HepG2 (cell line): ENCODE data around the gene PPP1R14D. TPM values are rescaled to one million over a fixed set of nuclear protein-coding genes. Genes with fewer than 3 reads are reported as not detected.

Source experiments
- ATAC-seq: fragments of 200-7000 bp; cut with Tn5 transposase; 3 replicates; pipeline ENCODE4 v1.9.1; 2020; ENCODE audit warnings: mild to moderate bottlenecking, moderate library complexity
- BruUV-seq: library from RNA; stranded (reverse); fragments of 400-500 nt; replicated peaks from 2 replicates; lab custom pipeline; 2021; lab: Mats Ljungman, UMichigan
- CTCF ChIA-PET: fragments of 300-600 bp; formaldehyde crosslinking; extraction: SDS; loops from one replicate; lab custom pipeline; 2021; ENCODE audit warnings: low total read pairs, inconsistent platforms, low intra/inter-chr PET ratio; lab: Yijun Ruan, JAX
- POLR2A ChIA-PET: fragments of 350-600 bp; sonication (Branson Sonifier 250); formaldehyde crosslinking; loops from one replicate; lab custom pipeline; 2020; ENCODE audit warnings: antibody characterized with exemption, inconsistent platforms; lab: Yijun Ruan, JAX
- DNase-seq: peaks from one replicate; pipeline ENCODE4 v3.0.0-alpha.2; 2015; ENCODE audit warnings: low spot score
- FAIRE-seq: peaks from 3 replicates; lab custom pipeline; 2011; peaks lifted over from hg19 to GRCh38; lab: Jason Lieb, UNC
- H2AFZ ChIP-seq: one replicate; pipeline ENCODE4 v1.6.1; 2011; ENCODE audit warnings: low read length, inconsistent platforms
- H3K27ac ChIP-seq: fragments of 300-600 bp; 3 replicates; pipeline ENCODE4 v1.8.0; 2011; ENCODE audit warnings: mixed run types, mild to moderate bottlenecking, mixed read lengths, low read length, inconsistent platforms; ENCODE audit not compliant: insufficient read depth; ENCODE audit errors: extremely low read length
- H3K27me3 ChIP-seq, 2 experiments: fragments of 200-600 bp in 1 of 2; 2 replicates in 1 of 2; 3 replicates in 1 of 2; pipeline versions ENCODE4 v1.6.0 to v1.8.0; 2011; ENCODE audit warnings: low read length in 2 of 2, mild to moderate bottlenecking in 2 of 2, moderate library complexity in 2 of 2, inconsistent platforms in 1 of 2; ENCODE audit not compliant: insufficient read depth in 2 of 2, control insufficient read depth in 1 of 2
- H3K36me3 ChIP-seq, 2 experiments: fragments of 200-600 bp in 1 of 2; replicated peaks in 1 of 2; 2 replicates in 1 of 2; 3 replicates in 1 of 2; pipeline versions ENCODE4 v1.5.1 to v1.8.0; 2011; ENCODE audit warnings: low read length in 2 of 2, inconsistent platforms in 1 of 2; ENCODE audit not compliant: insufficient read depth in 2 of 2, control insufficient read depth in 1 of 2
- H3K4me1 ChIP-seq: 2 replicates; pipeline ENCODE4 v1.5.1; 2012; ENCODE audit warnings: low read length, inconsistent platforms; ENCODE audit not compliant: insufficient read depth
- H3K4me2 ChIP-seq: 2 replicates; pipeline ENCODE4 v1.6.0; 2011; ENCODE audit warnings: low read depth, low read length, inconsistent platforms
- H3K4me3 ChIP-seq, 3 experiments: fragments of 200-600 bp in 1 of 3; sonication (generic), shearing (Covaris generic) in 1 of 3; replicated peaks in 1 of 3; 2 replicates each; pipeline ENCODE4 v1.5.1; 2011 to 2016; ENCODE audit warnings: low read length in 3 of 3, inconsistent platforms in 2 of 3, low read depth in 2 of 3, mild to moderate bottlenecking in 2 of 3, control low read depth in 1 of 3, mixed read lengths in 1 of 3; ENCODE audit not compliant: insufficient read depth in 1 of 3
- H3K79me2 ChIP-seq: one replicate; pipeline ENCODE4 v1.6.1; 2011; ENCODE audit warnings: low read length, inconsistent platforms; ENCODE audit not compliant: insufficient read depth
- H3K9ac ChIP-seq: 2 replicates; pipeline ENCODE4 v1.6.0; 2011; ENCODE audit warnings: mild to moderate bottlenecking, low read depth, low read length, inconsistent platforms; ENCODE audit not compliant: insufficient read depth
- H3K9me3 ChIP-seq: 2 replicates; pipeline ENCODE4 v1.5.1; 2012; ENCODE audit warnings: mild to moderate bottlenecking, low read length
- H4K20me1 ChIP-seq: 2 replicates; pipeline ENCODE4 v1.6.0; 2011; ENCODE audit warnings: inconsistent platforms, mild to moderate bottlenecking, low read length, moderate library complexity; ENCODE audit not compliant: insufficient read depth
- AGO1 ChIP-seq: fragments of 200-400 bp; formaldehyde crosslinking; IDR thresholded peaks from 2 replicates; pipeline ENCODE4 v1.6.1; 2017; ENCODE audit warnings: mild to moderate bottlenecking, low read depth, low read length, moderate library complexity; ENCODE audit not compliant: poor library complexity, severe bottlenecking
- AGO2 ChIP-seq: fragments of 200-400 bp; formaldehyde crosslinking; optimal IDR thresholded peaks from 2 replicates; pipeline ENCODE3; 2017; ENCODE audit warnings: mild to moderate bottlenecking, low read depth, low read length, moderate library complexity
- EEA1 ChIP-seq: sonication (generic); formaldehyde crosslinking; IDR thresholded peaks from 2 replicates; pipeline ENCODE4 v1.5.1; 2020; ENCODE audit warnings: mild to moderate bottlenecking, missing genetic modification reagents, borderline replicate concordance
- ELF3 ChIP-seq: IDR thresholded peaks from 2 replicates; pipeline ENCODE4 v1.6.1; 2016; ENCODE audit warnings: missing genetic modification reagents, missing compliant biosample characterization
- HNF1A ChIP-seq, 2 experiments: sonication (generic) in 1 of 2; formaldehyde crosslinking in 1 of 2; IDR thresholded peaks; 2 replicates each; pipeline versions ENCODE4 v1.4.0 to v1.6.1; 2016 to 2020; ENCODE audit warnings: borderline replicate concordance in 1 of 2, low read depth in 1 of 2, mild to moderate bottlenecking in 1 of 2, missing genetic modification reagents in 1 of 2
- MLXIP ChIP-seq: sonication (generic); formaldehyde crosslinking; IDR thresholded peaks from 2 replicates; pipeline ENCODE4 v1.9.0; 2021; ENCODE audit warnings: missing genetic modification reagents, borderline replicate concordance
- POLR2A ChIP-seq, 2 experiments: IDR thresholded peaks; 2 replicates each; pipeline ENCODE4 v1.6.1; 2011; ENCODE audit warnings: low read depth in 2 of 2, low read length in 2 of 2, mild to moderate bottlenecking in 1 of 2, moderate library complexity in 1 of 2; ENCODE audit not compliant: insufficient read depth in 1 of 2
- RBFOX2 ChIP-seq: fragments of 200-400 bp; formaldehyde crosslinking; IDR thresholded peaks from 2 replicates; pipeline ENCODE4 v1.6.1; 2017; ENCODE audit warnings: low read depth, mild to moderate bottlenecking, low read length
- REL ChIP-seq: sonication (generic); formaldehyde crosslinking; conservative IDR thresholded peaks from 2 replicates; pipeline ENCODE4 v1.8.0; 2022; ENCODE audit warnings: mild to moderate bottlenecking, missing genetic modification reagents, moderate library complexity
- ZKSCAN8 ChIP-seq: IDR thresholded peaks from 2 replicates; pipeline ENCODE4 v1.6.1; 2016; ENCODE audit warnings: borderline replicate concordance, missing genetic modification reagents, missing compliant biosample characterization
- ZNF367 ChIP-seq: sonication (generic); formaldehyde crosslinking; IDR thresholded peaks from 2 replicates; pipeline ENCODE4 v1.4.0; 2020; ENCODE audit warnings: missing genetic modification reagents, borderline replicate concordance
- ZNF557 ChIP-seq: sonication (generic); formaldehyde crosslinking; IDR thresholded peaks from 2 replicates; pipeline ENCODE4 v1.4.0; 2020; ENCODE audit warnings: missing genetic modification reagents
- WGBS: methylation state at CpG from one replicate; pipeline ENCODE4 v1.1.6; 2017; ENCODE audit warnings: low lambda C conversion rate; 5-methylcytosine and 5-hydroxymethylcytosine counted together
- in situ Hi-C: cut with HindIII; loops from 2 replicates; pipeline ENCODE4 v1.10.0; 2017; ENCODE audit warnings: low pct_unique_long_range_greater_than_20kb; ENCODE audit not compliant: extremely low pct_ligation_motif_present
- intact Hi-C: fragments of 100-400 bp; cut with micrococcal nuclease; formaldehyde crosslinking; loops from one replicate; pipeline ENCODE4 v1.10.0; 2022; ENCODE audit not compliant: unreplicated experiment
- polyA plus RNA-seq, 8 experiments: library from polyadenylated mRNA; depleted of rRNA in 3 of 8; stranded (reverse) in 7 of 8; unstranded in 1 of 8; fragments of >200 nt; fragmentation: Illumina TruSeq in 4 of 8; extraction: Trizol in 4 of 8; gene quantifications; 2 replicates each; pipeline versions ENCODE4 v1.2.1 to v1.2.3, GENCODE V29; 2011 to 2016; ENCODE audit warnings: low read depth in 4 of 8, missing spikeins in 1 of 8, mixed read lengths in 1 of 8; ENCODE audit not compliant: insufficient read depth in 1 of 8
- total RNA-seq, 5 experiments: library from RNA; depleted of rRNA; stranded (reverse); fragments of >200 nt; fragmentation: Illumina TruSeq; extraction: Trizol; gene quantifications; 2 replicates each; pipeline ENCODE4 v1.2.3, GENCODE V29; 2016; ENCODE audit warnings: low read depth in 1 of 5

PPP1R14D gene
- total and polyA plus RNA-seq, 2 of the 13 experiments (the other 11 are each of a cell fraction or from before 2014, with no cell fraction given), result 0.53 to 0.55 TPM

- no peaks in the 10 kb centered on the region for H3K27me3 ChIP-seq
- BruUV-seq, result no TSS peak
- peaks cover 7 to 22% of the 10 kb centered on the region in 2 experiments; a peak in 4 of 5 replicates for H3K36me3 ChIP-seq
- peaks cover 31% of the 10 kb centered on the region for H3K4me1 ChIP-seq
- H3K9ac ChIP-seq, result no peak overlapping the region
- TF ChIP-seq AGO2 (peak; percentile 27), ZNF367 (CRISPR knock-in tag) (no peak), POLR2A (IDR thresholded peaks at IDR 0.05; ENCODE audit: insufficient read depth in 1 of 2, low read depth in 2 of 2, low read length in 2 of 2) (peak in 1 of 2 experiments; percentile 26; a peak in 1 of 4 replicates), RBFOX2 (peak; percentile 61), MLXIP (no peak), ZNF557 (CRISPR knock-in tag) (no peak), AGO1 (peak; percentile 26), ZKSCAN8 (CRISPR knock-in tag) (no peak), EEA1 (CRISPR knock-in tag) (no peak), ELF3 (no peak), REL (no peak), HNF1A (IDR thresholded peaks at IDR 0.05; ENCODE audit: low read depth) (no peak), HNF1A (CRISPR knock-in tag; IDR thresholded peaks at IDR 0.05; ENCODE audit: borderline replicate concordance) (no peak)
- no peak overlapping the region for H3K4me3 ChIP-seq
- H4K20me1 ChIP-seq, result no peaks in the 10 kb centered on the region
- H3K79me2 ChIP-seq, result peaks cover 11% of the 10 kb centered on the region
- no peak for DNase-seq
- H3K9me3 ChIP-seq, result no peaks in the 10 kb centered on the region
- FAIRE-seq, result no peak
- H2AFZ ChIP-seq, result no peak overlapping the region
- intact Hi-C loops (no loop called here), in situ Hi-C loops (no loop called here)
- no peak overlapping the region for H3K4me2 ChIP-seq
- no peak overlapping the region for H3K27ac ChIP-seq
- no peak for ATAC-seq
- POLR2A ChIA-PET, result interaction anchor here (0.9 to 1.2 kb wide), 2 partner anchors 40 to 73 kb away, joined by 3 to 4 read pairs; partner anchors contain the start of genes DNAJC17 and ZFYVE19
- 97% methylated on average over 20 of the region's 32 CpGs for WGBS
- CTCF ChIA-PET, result no interaction called here
These were observed 61.3 kb downstream of the PPP1R14D start for GRCh38 chr15:40766906-40767837.
